ENCODE measurements around the gene SERINC1.
"Not testable (repeated sequence)": the region's sequence is repeated elsewhere in the genome, so short reads cannot be mapped to it uniquely, and the experiment has no call there.

Gene SERINC1

DNA sequence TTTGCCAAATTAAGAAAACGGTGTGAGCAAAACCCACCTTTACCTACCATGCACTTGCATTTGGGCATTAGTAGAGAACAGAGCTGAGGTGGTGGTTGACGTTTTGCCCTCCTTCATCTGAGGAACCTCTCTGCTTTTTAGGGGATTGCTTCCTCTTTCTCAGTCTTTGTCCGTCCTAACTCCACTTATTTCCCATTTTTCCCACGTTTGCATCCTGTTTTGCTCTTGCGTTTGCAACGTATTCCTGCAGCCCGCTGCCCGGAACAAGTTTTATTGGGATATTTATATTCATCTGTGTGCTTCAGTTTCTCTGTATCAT lies 374 bp upstream of the SERINC1 start:
- Histone ChIP-seq H3K4me1 (ENCODE audit: control insufficient read depth, low read depth, low read length) (peaks cover 11% of the 10 kb centered on the region), H3K4me3 (ENCODE audit: low read length) (peak overlapping the region; percentile 83), H3K36me3 (ENCODE audit: control insufficient read depth, low read depth, low read length) (no peaks in the 10 kb centered on the region), H3K9ac (ENCODE audit: low read length) (peak overlapping the region; percentile 83), H3K27ac (ENCODE audit: low read length) (peak overlapping the region; percentile 75), H3K9me3 (ENCODE audit: control insufficient read depth, low read depth, low read length) (no peaks in the 10 kb centered on the region), H3K27me3 (ENCODE audit: control insufficient read depth, insufficient read depth, low read length) (no peaks in the 10 kb centered on the region)

DNA sequence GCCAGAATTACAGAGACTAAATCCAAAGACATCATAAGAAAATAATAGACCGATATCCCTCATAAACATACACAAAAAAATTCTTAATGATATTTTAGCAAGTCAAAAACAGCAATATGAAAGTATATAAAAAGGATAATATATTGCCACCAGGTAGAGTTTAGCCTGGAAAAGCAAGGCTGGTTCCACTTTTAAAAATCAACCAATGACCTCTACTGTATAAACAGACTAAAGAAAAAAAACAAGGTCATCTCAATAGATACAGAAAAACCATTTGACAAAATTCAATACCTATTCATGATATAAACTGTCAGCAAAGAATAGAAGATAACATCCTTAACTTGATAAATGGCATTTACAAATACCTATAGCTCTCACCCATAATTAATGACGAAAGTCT lies 9.7 kb downstream of the SERINC1 start:
- Histone ChIP-seq H3K9ac (ENCODE audit: low read length) (no peak overlapping the region), H3K4me3 (ENCODE audit: low read length) (no peak overlapping the region), H3K36me3 (ENCODE audit: control insufficient read depth, low read depth, low read length) (peaks cover 5% of the 10 kb centered on the region), H3K9me3 (ENCODE audit: control insufficient read depth, low read depth, low read length) (no peaks in the 10 kb centered on the region), H3K4me1 (ENCODE audit: control insufficient read depth, low read depth, low read length) (no peaks in the 10 kb centered on the region), H3K27me3 (ENCODE audit: control insufficient read depth, insufficient read depth, low read length) (no peaks in the 10 kb centered on the region), H3K27ac (ENCODE audit: low read length) (no peak overlapping the region)

DNA sequence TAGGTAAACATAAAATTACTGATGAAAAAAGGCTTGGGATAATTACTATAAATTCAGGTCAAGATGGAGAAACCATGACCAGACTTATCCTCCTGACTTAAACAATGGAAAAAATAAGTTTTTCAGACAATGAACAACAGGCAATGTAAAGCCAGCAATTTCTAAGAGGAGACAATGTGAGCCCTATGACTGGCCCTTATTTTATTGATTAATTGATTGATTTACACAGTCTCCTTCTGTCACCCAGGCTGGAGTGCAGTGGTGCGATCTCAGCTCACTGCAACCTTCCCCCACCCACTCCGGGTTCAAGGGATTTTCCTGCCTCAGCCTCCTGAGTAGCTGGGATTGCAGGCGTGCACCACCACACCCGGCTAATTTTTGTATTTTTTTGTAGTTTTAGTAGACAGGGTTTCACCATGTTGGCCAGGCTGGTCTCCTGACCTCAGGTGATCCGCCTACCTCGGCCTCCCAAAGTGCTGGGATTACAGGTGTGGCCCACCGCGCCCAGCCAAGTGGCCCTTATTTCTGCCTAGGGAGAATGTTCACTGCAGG lies 11.7 kb downstream of the SERINC1 start:
- H3K9me3 ChIP-seq (ENCODE audit: control insufficient read depth, low read depth, low read length); H3K9ac ChIP-seq (ENCODE audit: low read length); H3K4me3 ChIP-seq (ENCODE audit: low read length); H3K27ac ChIP-seq (ENCODE audit: low read length); H3K27me3 ChIP-seq (ENCODE audit: control insufficient read depth, insufficient read depth, low read length); H3K4me1 ChIP-seq (ENCODE audit: control insufficient read depth, low read depth, low read length); H3K36me3 ChIP-seq (ENCODE audit: control insufficient read depth, low read depth, low read length): not testable (repeated sequence)

DNA sequence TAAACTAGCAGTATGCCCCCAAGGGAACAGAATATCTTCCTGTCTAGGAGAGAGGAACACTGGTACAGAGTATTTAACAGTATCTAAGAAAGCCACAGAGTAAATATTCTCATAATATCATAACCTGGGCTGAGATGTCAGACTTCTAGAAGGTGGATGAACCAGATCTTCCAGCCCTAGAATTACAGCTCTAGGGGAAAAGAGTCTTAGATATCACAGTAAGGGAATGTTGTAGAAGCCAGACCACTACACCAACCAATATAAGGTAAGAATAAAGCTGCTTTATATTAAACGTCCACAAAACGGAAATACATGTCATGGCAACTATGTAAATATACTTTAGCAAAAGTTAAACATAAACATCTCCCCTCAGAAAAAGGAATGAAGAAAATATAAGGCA lies 12.4 kb downstream of the SERINC1 start:
- H3K9ac ChIP-seq (ENCODE audit: low read length), result no peak overlapping the region
- no peaks in the 10 kb centered on the region for H3K4me1 ChIP-seq (ENCODE audit: control insufficient read depth, low read depth, low read length)
- no peaks in the 10 kb centered on the region for H3K9me3 ChIP-seq (ENCODE audit: control insufficient read depth, low read depth, low read length)
- H3K27ac ChIP-seq (ENCODE audit: low read length), result no peak overlapping the region
- H3K27me3 ChIP-seq (ENCODE audit: control insufficient read depth, insufficient read depth, low read length), result no peaks in the 10 kb centered on the region
- H3K36me3 ChIP-seq (ENCODE audit: control insufficient read depth, low read depth, low read length), result peaks cover 10% of the 10 kb centered on the region
- H3K4me3 ChIP-seq (ENCODE audit: low read length), result no peak overlapping the region

DNA sequence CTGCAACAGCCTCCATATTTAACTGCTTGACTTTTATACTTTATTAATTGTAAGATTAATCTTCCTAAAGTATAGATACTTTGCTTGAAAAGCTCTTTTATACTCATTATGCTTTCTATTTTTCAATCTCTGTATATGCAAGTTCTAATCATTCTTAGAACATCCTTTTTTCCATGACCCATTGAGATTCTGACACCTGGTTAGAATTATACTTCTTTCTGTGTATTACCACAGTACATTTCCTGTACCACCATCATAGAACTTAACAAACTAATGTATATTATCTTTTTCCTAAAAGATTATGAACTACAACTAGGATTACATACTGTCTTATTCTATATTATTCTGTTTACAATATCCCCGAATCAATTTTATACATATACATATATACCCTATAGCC lies 13.5 kb downstream of the SERINC1 start:
- Histone ChIP-seq H3K36me3 (ENCODE audit: control insufficient read depth, low read depth, low read length) (peaks cover 18% of the 10 kb centered on the region), H3K27me3 (ENCODE audit: control insufficient read depth, insufficient read depth, low read length) (no peaks in the 10 kb centered on the region), H3K4me3 (ENCODE audit: low read length) (no peak overlapping the region), H3K9me3 (ENCODE audit: control insufficient read depth, low read depth, low read length) (no peaks in the 10 kb centered on the region), H3K9ac (ENCODE audit: low read length) (no peak overlapping the region), H3K27ac (ENCODE audit: low read length) (no peak overlapping the region), H3K4me1 (ENCODE audit: control insufficient read depth, low read depth, low read length) (no peaks in the 10 kb centered on the region)

DNA sequence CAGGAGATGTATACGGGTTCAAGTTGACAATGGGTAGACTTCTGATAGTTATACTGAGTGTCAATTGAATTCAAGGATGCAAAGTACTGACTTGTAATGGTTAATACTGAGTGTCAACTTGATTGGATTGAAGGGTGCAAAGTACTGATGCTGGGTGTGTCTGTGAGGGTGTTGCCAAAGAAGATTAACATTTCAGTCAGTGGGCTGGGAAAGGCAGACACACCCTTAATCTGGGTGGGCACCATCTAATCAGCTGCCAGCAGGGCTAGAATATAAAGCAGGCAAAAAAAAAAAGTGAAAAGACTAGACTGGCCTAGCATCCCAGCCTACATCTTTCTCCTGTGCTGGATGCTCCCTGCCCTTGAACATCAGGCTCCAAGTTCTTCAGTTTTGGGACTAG lies 16.5 kb downstream of the SERINC1 start:
- not testable (repeated sequence) for H3K9ac ChIP-seq (ENCODE audit: low read length); H3K27me3 ChIP-seq (ENCODE audit: control insufficient read depth, insufficient read depth, low read length); H3K27ac ChIP-seq (ENCODE audit: low read length); H3K4me1 ChIP-seq (ENCODE audit: control insufficient read depth, low read depth, low read length); H3K9me3 ChIP-seq (ENCODE audit: control insufficient read depth, low read depth, low read length); H3K4me3 ChIP-seq (ENCODE audit: low read length)
- peaks cover 36% of the 10 kb centered on the region for H3K36me3 ChIP-seq (ENCODE audit: control insufficient read depth, low read depth, low read length)

DNA sequence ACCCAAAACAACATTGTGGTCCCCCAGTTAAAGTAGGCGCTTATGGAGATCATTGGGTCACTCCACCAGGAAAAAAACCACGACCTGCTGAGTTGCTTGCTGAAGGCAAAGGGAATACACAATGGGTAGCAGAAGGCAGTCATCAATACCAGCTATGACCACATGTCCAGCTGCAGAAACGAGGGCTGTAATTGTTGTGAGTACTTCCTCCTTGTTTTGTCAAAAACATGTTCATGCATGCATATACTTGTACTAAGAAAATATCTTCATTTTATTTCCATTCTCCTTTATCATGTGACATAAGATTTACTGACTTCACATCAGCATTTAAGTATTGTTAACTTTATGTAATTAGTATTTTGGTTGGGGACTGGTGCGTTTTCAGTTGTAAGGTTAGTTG lies 16.9 kb downstream of the SERINC1 start:
- Histone ChIP-seq H3K9me3 (ENCODE audit: control insufficient read depth, low read depth, low read length) (no peaks in the 10 kb centered on the region), H3K27me3 (ENCODE audit: control insufficient read depth, insufficient read depth, low read length) (no peaks in the 10 kb centered on the region), H3K36me3 (ENCODE audit: control insufficient read depth, low read depth, low read length) (peaks cover 37% of the 10 kb centered on the region), H3K4me3 (ENCODE audit: low read length) (no peak overlapping the region), H3K9ac (ENCODE audit: low read length) (no peak overlapping the region), H3K27ac (ENCODE audit: low read length) (no peak overlapping the region), H3K4me1 (ENCODE audit: control insufficient read depth, low read depth, low read length) (peaks cover 4% of the 10 kb centered on the region)

DNA sequence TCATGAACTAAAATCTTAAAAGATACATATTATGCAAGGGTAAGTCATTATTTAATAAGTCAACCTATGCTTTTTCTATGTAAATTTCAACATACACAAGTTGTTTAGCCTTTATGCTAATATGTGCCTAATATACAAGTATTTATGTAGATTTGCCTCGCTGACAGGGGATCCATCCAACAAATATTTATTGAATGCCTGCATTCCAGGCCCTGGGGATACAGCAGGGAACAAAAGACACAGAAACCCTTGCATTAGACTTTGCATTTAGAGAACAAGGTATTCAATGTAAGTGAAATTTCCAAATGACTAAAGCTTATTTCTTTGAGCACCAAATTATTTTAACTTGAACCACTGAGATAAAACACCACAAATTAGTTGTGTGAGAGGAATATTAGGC lies 19.1 kb downstream of the SERINC1 start:
- Histone ChIP-seq H3K27ac (ENCODE audit: low read length) (no peak overlapping the region), H3K27me3 (ENCODE audit: control insufficient read depth, insufficient read depth, low read length) (no peaks in the 10 kb centered on the region), H3K36me3 (ENCODE audit: control insufficient read depth, low read depth, low read length) (peaks cover 49% of the 10 kb centered on the region), H3K4me3 (ENCODE audit: low read length) (no peak overlapping the region), H3K9me3 (ENCODE audit: control insufficient read depth, low read depth, low read length) (no peaks in the 10 kb centered on the region), H3K4me1 (ENCODE audit: control insufficient read depth, low read depth, low read length) (peaks cover 4% of the 10 kb centered on the region), H3K9ac (ENCODE audit: low read length) (no peak overlapping the region)

DNA sequence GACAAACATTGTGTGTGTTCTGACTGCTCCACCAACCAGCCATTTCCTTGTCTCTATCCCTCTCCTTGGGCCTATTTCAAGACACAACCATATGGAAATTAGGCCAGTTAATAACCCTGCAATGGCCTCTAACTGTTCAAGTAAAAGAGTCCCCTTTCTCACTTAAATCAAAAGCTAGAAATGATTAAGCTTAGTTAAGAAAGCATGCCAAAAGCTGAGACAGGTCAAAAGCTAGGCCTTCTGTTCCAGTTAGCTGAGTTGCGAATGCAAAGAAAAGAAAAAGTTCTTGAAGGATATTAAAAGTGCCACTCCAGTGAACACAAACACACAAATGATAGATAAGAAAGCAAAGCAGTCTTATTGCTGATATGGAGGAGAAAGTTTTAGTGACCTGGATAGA lies 22.5 kb downstream of the SERINC1 start:
- Histone ChIP-seq H3K27me3 (ENCODE audit: control insufficient read depth, insufficient read depth, low read length) (no peaks in the 10 kb centered on the region), H3K36me3 (ENCODE audit: control insufficient read depth, low read depth, low read length) (peaks cover 56% of the 10 kb centered on the region), H3K4me1 (ENCODE audit: control insufficient read depth, low read depth, low read length) (peaks cover 4% of the 10 kb centered on the region), H3K4me3 (ENCODE audit: low read length) (no peak overlapping the region), H3K9ac (ENCODE audit: low read length) (no peak overlapping the region), H3K27ac (ENCODE audit: low read length) (no peak overlapping the region), H3K9me3 (ENCODE audit: control insufficient read depth, low read depth, low read length) (no peaks in the 10 kb centered on the region)

DNA sequence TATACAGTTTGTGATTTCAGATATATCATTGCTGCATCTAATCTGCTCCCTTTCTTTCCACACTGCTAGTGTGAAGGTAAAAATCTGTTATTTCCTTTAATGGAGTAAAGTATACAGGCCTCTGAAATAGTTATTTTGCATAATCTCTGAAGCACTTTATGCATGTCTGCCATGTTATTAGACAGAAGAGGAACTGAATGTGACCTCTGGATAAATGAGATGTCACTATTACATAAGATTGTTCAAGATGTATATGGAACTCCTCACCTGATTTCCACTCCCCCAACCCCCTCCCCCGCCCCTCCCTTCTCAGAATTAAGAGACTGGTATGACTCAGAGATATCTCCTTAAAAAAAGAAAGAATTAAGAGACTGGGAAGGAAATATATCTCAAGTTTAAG lies 26.3 kb downstream of the SERINC1 start:
- H3K9me3 ChIP-seq (ENCODE audit: control insufficient read depth, low read depth, low read length), result no peaks in the 10 kb centered on the region
- H3K27ac ChIP-seq (ENCODE audit: low read length), result no peak overlapping the region
- H3K4me3 ChIP-seq (ENCODE audit: low read length), result no peak overlapping the region
- H3K27me3 ChIP-seq (ENCODE audit: control insufficient read depth, insufficient read depth, low read length), result no peaks in the 10 kb centered on the region
- H3K4me1 ChIP-seq (ENCODE audit: control insufficient read depth, low read depth, low read length), result no peaks in the 10 kb centered on the region
- H3K9ac ChIP-seq (ENCODE audit: low read length), result no peak overlapping the region
- H3K36me3 ChIP-seq (ENCODE audit: control insufficient read depth, low read depth, low read length), result peaks cover 31% of the 10 kb centered on the region

DNA sequence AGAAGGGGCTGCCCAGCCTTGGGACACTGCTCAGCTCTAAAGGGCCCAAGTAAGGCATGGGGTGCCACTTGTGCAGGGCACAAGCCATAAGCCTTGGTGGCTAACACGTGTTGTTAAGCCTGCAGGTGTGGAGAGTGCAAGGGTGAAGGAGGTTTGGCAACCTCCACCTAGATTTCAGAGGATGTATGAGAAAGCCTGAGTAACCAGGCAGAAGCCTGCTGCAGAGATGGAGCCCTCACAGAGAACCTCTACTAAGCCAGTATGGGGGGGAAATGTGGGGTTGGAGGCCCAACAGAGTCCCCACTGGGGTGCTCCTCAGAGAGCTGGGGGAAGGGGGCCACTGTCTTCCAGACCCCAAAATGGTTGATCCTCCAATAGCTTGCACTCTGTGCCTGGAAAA lies 32.6 kb downstream of the SERINC1 start:
- H3K27ac ChIP-seq (ENCODE audit: low read length), result no peak overlapping the region
- H3K4me3 ChIP-seq (ENCODE audit: low read length), result no peak overlapping the region
- peaks cover 14% of the 10 kb centered on the region for H3K9me3 ChIP-seq (ENCODE audit: control insufficient read depth, low read depth, low read length)
- H3K9ac ChIP-seq (ENCODE audit: low read length), result no peak overlapping the region
- H3K4me1 ChIP-seq (ENCODE audit: control insufficient read depth, low read depth, low read length), result no peaks in the 10 kb centered on the region
- H3K27me3 ChIP-seq (ENCODE audit: control insufficient read depth, insufficient read depth, low read length), result no peaks in the 10 kb centered on the region
- peaks cover 24% of the 10 kb centered on the region for H3K36me3 ChIP-seq (ENCODE audit: control insufficient read depth, low read depth, low read length)

DNA sequence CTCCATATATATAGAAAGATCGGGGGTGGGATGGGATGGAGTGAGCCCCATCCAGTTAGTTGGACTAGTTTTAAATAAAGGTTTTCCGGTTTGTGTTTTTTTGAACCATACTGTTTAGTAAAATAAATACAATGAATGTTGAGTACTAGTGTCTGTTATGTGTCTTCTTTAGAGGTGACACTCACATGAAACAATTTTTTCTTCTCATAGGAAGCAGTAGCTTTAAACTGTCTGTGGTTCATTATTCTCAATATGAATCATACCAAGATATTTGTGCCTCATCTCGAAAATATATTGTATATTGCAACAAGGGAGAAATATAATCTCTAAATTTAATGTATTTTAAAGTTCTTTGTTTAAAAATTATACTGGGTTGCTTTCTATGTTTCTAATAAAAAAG lies 38.8 kb downstream of the SERINC1 start:
- no peaks in the 10 kb centered on the region for H3K4me1 ChIP-seq (ENCODE audit: control insufficient read depth, low read depth, low read length)
- no peak overlapping the region for H3K4me3 ChIP-seq (ENCODE audit: low read length)
- peaks cover 53% of the 10 kb centered on the region for H3K36me3 ChIP-seq (ENCODE audit: control insufficient read depth, low read depth, low read length)
- no peak overlapping the region for H3K27ac ChIP-seq (ENCODE audit: low read length)
- H3K27me3 ChIP-seq (ENCODE audit: control insufficient read depth, insufficient read depth, low read length), result no peaks in the 10 kb centered on the region
- no peak overlapping the region for H3K9ac ChIP-seq (ENCODE audit: low read length)
- H3K9me3 ChIP-seq (ENCODE audit: control insufficient read depth, low read depth, low read length), result no peaks in the 10 kb centered on the region

All from iPS-18a (cell line).